PC-3 (cell line): ENCODE data around the gene SH3D21.

Experiments used
- EZH2phosphoT487 ChIP-seq: fragments of 300-600 bp; sonication (generic); IDR thresholded peaks from 2 replicates; pipeline ENCODE4 v1.6.1; 2018; ENCODE audit warnings: mild to moderate bottlenecking, antibody characterized with exemption, low read length, borderline replicate concordance
- TF ChIP-seq, protein P1 (sequence below): fragments of 300-600 bp; sonication (generic); conservative IDR thresholded peaks from 2 replicates; pipeline ENCODE4 v1.5.1; 2017; ENCODE audit warnings: antibody characterized with exemption, low read depth, mild to moderate bottlenecking, low read length

DNA sequence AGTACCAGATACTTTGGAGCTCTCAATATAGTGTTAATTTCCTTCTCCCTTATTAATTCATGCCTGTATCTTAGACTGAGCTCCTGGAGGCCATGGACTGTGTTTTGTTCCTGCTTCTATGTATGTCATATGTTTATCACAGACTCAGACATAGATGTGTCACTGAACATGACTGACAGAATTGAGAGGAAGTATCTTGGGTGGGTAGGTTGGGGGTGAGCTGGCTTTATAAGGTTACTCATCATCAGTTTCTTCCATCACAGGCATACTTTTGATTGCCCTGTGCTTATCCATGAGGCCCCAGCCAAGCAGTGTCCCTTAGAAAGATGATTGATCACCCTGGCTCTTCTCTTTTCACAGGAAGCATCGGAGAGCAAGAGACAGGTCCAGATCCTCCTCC, 5.6 kb upstream of the SH3D21 start:
- TF ChIP-seq EZH2phosphoT487 = no peak
- TF ChIP-seq, protein P1, sequence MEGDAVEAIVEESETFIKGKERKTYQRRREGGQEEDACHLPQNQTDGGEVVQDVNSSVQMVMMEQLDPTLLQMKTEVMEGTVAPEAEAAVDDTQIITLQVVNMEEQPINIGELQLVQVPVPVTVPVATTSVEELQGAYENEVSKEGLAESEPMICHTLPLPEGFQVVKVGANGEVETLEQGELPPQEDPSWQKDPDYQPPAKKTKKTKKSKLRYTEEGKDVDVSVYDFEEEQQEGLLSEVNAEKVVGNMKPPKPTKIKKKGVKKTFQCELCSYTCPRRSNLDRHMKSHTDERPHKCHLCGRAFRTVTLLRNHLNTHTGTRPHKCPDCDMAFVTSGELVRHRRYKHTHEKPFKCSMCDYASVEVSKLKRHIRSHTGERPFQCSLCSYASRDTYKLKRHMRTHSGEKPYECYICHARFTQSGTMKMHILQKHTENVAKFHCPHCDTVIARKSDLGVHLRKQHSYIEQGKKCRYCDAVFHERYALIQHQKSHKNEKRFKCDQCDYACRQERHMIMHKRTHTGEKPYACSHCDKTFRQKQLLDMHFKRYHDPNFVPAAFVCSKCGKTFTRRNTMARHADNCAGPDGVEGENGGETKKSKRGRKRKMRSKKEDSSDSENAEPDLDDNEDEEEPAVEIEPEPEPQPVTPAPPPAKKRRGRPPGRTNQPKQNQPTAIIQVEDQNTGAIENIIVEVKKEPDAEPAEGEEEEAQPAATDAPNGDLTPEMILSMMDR = no peak
